ENCODE results near the gene FGF11.

Gene FGF11

DNA sequence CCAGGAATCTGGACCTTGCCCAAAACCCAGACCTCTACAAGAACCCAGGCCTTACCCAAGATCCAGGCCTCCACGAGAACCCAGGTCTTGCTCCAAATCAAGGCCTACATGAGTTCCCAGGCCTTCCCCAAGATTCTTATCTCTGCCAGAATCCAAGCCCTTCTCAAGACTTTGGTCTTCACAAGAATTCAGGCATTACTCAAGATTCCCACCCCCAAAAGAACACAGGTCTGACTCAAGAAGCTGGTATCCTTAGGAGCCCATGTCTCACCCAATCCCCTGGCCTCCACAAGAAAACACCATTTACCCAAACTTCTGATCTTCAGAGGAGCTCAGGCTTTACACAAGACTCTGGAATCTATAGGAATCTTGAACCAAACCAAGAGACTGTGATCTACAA lies 8.1 kb upstream of the FGF11 start:
- DNase-seq (ENCODE audit: low read depth), result no peak

DNA sequence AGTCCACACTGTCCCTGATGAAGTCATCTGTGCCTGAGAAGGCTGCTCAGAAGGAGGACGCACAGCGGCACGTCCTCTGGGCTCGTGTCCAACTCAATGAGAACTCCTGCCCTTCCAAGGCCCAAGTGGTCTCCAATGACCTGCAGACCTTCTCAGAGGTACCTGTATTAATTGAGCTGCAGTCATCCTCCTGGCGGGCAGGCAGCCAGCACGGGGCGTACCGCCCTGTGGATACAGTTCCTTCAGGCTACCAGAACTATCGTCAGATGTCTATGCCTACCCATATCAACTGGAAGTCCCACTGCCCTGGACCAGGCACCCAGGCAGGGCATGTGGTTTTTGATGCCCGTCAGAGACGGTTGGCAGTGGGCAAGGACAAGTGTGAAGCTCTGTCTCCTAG lies 7.0 kb upstream of the FGF11 start:
- no peak for DNase-seq (ENCODE audit: low read depth)

DNA sequence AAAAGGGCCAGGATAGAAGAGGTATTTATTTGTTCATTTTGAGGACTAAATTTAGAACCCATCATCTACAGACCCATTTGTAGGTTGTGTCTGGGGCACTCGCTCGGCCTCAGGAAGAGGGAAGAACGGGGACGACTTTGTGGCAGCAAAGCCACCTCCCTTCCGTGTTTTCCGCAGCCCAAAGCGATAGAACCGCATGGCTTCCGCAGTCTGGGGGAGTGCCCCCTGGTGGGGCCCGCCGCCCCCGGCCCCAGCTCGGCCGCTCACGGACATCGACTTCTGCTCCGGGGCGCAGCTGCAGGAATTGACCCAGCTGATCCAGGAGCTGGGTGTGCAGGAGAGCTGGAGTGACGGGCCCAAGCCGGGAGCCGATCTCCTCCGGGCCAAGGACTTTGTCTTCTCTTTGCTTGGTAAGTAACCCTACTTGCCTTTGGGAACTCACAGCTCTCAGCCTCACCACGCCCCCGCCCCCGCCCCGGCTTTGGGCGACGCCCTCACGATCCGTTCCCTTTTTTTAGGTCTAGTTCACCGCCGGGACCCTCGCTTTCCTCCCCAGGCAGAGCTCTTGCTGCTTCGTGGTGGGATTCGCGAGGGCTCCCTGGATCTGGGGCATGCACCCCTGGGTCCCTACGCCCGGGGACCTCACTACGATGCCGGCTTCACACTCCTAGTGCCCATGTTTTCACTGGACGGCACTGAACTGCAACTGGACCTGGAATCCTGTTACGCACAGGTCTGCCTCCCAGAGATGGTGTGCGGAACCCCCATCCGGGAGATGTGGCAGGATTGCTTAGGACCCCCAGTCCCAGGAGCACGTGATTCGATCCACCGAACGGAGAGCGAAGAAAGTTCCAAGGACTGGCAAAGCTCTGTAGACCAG lies 3.4 kb upstream of the FGF11 start:
- DNase-seq (ENCODE audit: low read depth), result peak; percentile 27

DNA sequence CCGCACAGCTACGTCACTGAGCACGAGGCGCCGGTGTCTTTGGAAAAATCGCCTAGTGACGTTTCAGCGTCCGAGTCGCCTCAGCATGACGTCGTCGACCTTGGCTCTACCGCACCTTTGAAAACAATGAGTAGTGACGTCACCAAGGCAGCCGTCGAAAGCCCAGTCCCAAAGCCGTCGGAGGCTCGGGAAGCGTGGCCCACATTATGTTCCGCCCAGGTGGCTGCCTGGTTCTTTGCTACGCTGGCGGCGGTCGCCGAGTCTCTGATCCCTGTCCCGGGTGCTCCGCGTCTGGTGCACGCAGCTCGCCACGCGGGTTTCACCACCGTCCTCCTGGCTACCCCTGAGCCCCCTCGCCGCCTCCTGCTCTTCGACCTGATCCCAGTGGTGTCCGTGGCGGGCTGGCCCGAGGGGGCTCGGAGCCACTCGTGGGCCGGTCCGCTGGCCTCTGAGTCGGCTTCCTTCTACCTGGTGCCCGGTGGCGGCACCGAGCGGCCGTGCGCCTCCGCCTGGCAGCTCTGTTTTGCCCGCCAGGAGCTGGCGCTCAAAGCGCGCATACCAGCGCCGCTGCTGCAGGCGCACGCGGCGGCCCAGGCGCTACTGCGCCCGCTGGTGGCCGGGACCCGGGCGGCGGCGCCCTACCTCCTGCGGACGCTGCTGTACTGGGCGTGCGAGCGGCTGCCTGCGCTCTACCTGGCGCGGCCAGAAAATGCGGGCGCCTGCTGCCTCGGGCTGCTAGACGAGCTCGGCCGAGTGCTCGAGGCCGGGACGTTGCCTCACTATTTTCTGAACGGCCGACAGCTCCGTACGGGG lies 2.5 kb upstream of the FGF11 start:
- peak; percentile 54 for DNase-seq (ENCODE audit: low read depth)

DNA sequence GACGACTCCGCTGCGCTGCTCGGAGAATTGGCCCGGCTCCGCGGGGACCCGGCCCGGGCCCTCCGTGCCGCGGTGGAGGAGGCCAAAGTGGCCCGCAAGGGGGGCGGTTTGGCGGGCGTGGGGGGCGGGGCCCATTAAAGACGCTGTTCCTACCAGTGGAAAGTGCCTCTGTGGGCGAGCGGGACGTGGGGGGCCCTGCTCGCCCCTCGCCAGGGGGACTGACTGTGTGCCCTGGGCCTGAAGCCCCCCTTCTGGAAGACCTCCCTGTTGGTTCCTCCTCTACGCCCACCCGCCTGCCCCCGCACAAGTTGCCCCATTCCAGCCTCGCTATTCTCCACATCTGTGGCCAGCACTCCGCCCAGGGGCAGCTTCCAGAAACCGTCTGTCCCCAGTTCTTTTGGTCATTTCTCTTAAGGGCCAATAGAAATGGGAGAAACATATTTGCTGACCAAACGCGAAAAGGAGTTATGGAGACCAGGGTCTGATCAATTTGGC lies 1.9 kb upstream of the FGF11 start:
- DNase-seq (ENCODE audit: low read depth), result no peak

DNA sequence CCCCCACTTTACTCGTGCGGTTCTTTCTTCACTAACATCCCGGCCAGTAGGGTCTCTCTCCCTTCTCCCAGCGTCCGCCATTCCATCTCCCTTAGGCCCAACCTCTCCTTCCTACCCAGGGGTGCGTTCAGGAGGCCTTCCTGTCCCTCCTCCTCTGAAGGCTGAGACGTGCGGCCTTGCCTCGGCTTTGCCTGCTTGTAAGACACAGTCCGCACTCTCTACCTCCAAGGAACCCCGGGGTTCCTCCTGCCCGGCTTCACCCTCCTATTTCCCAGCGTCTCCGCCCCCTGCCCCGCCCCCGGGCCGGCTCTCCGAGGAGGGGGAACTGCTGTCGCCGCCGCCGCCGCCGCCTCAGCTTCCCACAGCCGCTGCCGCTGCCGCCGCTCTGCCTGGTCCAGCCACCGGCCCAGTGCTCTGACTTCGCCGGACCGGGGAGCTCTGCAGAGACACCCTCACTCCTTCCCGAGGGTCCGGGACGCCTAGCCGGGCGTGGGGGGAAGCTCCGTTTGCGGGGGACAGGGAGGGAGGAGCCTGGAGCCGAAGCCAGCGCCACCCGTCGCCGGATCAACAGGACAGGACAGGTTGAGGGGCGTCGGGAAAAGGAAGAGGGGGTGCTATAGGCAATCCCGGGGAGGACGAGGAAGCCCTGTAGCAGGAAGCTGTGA lies 1.2 kb upstream of the FGF11 start:
- no peak for DNase-seq (ENCODE audit: low read depth)

DNA sequence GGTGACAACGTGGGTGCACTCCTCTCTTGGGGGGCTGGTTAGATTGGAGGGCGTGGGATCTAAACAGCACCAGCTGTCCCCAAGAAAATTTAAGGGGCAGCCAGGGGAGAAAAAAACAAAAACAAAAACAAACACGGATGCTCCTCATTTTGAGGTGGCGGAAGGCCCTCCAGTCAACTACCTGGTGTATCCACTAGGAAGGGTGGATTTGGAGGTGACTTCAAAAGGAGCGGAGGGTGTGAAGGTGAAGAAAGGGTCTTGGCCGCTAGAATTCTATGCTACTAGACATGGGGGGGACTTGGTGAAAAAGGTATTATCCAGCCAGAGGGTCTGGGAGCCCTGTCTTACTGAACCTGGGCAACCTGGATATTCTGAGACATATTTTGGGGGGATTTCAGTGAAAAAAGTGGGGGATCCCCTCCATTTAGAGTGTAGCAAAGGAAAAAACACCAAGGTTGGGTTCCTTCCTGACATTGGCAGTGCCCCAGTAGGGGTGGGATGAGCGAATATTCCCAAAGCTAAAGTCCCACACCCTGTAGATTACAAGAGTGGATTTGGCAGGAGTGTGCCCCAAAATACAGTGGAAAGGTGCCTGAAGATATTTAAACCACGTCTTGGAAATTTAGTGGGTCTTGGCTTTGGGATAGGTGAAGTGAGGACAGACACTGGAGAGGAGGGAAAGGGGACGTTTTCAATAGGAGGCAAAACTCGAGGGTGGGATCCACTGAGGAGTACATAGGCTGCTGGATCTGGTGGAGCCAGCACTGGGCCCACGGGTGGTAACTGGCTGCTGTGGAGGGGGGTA lies 454 bp upstream of the FGF11 start:
- no peak for DNase-seq (ENCODE audit: low read depth)

DNA sequence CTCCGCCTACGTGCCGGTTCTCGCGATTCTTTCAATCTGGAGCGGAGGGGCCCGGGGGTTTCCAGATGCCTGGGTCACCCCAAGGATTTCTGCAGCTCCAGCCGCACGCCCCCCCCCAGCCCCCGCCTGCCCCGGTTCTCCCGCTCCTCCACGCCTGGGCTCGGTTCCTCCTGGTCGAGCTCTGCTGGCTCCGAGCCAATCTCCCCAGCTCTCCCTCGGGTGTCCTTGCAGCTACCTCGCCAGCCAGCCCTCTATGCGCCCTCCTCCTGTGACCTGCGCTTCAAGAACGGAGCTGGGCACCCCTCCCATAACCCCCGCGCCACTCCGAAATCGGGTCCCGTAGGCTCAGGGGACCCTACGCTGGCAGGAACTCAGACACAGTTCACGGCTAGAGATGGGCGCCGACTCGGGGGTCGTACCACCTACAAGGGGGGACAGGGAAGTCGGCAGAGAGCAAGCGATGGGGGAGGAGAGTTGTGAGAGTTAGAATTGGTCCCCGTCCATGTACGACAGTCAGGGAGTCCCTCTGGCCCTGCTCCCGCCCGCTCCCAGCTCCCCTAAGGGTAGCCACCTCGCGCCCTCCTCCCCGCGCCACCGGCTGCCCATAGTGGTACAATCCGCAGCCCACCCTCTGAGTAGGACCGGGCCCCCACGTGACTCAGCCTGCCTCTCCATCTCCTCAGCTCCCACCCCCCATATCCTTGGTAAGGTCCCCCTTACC lies 961 bp downstream of the FGF11 start:
- no peak for DNase-seq (ENCODE audit: low read depth)

DNA sequence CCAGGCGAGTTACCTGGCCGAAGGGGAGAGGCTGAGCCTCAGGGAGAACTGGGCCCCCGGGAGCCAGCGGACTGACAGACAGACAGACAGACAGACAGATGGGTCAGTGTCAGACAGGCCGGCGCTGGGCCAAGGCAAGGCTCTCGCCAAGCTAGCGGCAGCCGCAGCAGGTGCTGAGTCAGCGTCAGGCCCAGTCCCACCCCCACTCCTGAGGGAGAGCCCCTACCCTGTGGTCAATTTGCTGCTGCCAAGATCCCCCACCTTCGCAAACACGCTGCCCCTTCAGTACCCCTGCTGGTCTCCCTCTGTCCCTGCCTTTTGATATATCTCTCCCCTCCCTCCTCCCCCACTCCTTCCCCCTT lies 1.5 kb downstream of the FGF11 start:
- no peak for DNase-seq (ENCODE audit: low read depth)

DNA sequence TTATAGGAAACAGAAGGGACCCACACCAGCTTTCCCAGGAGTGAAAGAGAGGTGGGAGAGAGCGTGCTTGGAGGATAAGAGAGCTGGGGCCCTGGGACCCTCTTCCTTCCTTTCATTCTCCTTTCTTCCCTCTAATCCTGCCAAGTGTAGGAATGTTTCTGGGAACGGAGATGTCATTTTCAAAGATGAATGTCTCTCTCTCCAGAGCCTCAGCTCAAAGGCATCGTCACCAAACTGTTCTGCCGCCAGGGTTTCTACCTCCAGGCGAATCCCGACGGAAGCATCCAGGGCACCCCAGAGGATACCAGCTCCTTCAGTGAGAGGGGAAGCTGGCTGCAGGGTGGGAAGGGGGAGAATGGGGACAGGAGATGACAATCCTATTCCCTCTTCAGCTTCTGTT lies 2.0 kb downstream of the FGF11 start:
- DNase-seq (ENCODE audit: low read depth), result no peak

DNA sequence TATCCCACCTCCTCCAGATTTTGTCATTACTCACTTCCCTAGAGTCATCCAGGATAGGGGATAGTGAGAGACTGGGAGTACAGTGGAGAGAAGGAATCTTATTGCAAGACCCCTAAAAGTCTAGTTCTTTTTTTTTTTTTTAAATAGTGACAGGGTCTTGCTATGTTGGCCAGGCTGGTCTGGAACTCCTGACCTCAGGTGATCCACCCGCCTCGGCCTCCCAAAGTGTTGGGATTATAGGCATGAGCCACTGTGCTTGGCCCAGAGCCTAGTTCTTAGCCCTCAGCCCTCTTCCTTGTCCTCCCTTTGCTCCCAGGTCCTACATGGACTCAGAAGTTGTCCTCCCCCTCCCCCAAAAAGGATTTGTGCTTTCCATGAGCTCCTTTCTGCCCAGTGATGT lies 2.8 kb downstream of the FGF11 start:
- DNase-seq (ENCODE audit: low read depth), result no peak

DNA sequence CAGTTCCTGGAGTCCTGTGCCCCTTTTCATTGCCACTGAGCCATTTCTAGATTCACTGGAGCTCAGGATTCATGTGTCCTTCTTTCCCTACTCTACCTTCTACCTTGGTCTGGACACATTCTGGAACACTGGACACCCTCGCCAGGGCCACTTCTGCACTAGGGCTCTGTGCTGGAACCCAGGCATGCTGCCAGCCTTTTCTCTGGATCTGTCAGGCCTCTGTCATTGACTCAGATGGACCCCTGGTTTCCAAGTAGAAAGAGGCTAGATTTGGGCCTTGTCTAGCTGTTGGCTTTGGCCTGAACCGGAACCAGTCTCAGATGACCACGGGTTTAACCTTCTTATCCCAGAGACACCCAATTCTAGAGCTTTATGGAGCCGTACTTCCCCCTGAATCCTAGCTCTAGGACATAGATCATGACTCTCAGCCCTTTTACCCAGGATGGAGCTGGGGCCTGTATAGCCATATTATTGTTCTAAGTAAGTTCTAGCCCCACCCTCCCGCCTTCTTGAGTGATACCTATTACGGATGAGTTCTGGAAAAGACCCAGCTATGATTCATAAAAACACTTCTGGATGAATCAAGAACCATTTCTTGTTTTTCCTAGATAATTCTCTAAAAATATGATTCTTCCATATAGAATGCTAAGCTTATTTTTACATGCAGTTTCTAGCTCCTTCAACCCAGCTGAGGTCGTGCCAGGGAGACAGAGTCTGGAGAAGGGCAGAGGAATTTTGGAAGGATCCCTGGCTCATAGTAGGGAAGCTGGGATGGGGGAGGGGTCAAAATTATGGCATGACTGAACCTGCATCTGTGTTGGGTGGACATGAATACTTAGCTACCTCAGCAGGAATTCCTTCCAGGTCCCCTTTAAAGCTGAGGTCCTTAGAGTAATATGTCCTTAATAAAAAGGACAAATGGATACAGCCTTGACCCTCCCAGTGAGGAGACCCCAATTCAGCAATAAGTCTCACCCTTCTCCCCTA lies 4.5 kb downstream of the FGF11 start:
- DNase-seq (ENCODE audit: low read depth), result no peak

DNA sequence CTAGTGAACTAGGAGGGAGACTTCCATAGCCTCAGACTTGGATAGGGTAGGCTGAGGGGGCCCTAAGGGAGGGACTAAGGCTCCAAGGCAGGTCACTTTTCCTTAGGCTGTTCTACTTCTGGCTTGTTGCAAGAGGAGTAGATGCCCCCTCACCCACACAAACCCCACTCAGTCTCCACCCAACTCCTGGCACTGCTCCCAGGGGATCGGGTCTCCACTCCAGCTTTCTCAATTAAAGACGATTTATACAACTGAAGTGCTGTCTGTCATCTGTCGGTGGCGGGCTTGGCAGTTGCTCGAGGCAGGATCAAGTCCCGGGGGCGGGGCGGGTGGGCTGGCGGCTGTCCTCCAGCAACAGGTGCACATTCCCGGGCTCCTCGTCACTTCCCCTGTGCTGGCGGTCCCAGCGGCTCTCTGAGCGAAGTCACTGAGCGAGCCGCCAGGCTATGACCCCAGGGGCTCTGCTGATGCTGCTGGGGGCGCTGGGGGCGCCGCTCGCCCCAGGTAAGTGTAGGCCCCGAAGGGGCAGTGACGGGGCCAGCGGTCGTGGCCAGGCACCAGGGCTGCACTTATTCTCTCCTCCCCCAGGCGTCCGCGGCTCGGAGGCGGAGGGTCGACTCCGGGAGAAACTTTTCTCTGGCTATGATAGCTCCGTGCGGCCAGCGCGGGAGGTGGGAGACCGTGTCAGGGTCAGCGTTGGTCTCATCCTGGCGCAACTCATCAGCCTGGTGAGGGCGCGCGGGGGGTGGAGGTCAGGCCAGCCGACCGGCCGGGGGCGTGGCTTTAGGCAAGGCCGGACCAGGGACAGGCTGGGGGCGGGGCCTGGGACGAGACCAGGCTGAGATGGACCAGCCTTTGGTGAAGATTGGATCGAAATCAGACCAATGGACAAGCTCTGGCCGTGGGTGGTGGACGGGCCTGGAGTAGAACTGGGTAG lies 5.6 kb downstream of the FGF11 start, which contains the start of gene CHRNB1:
Gene CHRNB1, plus strand, starts transcription at position 380 of the 937 bp plus-strand sequence. Its CDS starts 67 bp downstream, at position 447.
- no peak for DNase-seq (ENCODE audit: low read depth)

DNA sequence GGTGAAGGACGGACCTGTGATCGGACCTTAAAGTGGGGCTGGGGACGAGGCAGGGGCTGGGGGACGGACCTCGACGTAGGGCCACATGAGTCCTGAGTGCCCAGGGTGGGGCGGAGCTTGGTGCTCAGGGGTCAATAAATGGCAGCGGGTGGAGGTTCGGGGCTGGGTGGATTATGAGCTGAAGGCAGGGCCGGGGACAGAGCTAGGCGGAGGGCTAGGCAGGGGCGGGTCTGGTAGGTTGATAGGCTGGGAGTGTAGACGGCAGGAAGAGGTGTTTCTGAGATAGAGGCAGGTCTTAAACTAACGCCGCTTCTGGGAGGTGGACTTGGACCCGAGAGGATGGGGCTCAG lies 6.3 kb downstream of the FGF11 start:
- DNase-seq (ENCODE audit: low read depth), result no peak

DNA sequence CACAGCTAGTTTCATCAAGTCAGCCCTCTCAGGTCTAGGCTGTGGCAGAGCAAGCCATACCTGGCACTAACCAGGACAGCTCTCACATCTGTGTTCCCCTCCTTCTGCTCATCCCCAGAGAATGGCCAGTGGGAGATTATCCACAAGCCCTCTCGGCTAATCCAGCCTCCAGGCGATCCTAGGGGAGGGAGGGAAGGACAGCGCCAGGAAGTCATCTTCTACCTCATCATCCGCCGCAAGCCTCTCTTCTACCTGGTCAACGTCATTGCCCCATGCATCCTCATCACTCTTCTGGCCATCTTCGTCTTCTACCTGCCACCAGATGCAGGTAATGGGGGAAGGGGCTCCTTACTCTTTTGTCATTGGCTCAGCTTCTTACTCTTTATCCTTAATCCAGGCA lies 9.1 kb downstream of the FGF11 start:
- no peak for DNase-seq (ENCODE audit: low read depth)

DNA sequence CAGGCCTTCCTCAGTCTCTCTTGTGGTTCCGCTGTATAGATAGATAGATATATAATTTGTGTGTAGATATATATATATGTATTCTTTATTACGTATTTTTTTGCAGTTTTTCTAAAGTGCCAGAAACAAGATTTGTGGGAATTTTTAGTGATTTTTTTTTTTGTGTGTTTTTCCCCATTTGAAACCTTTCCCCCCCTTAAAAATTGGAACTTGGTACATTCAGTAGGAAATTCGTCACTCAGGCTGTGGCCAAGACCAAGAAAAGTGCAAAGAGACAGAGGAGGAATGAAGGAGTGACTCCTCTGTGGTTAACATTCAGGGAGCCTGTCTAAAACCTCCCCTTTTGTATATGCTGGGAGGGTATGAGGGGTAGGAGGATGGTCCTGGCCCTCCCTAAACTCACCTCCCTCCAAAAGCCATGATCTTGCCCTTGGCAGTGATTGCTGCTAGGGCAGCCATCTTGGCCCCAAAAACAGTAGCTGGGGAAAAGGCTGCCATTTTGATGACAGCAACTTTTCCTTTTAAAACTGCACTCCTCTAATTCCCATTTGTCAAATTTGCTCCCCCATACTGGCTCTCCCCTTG lies 20.7 kb downstream of the FGF11 start:
- no peak for DNase-seq (ENCODE audit: low read depth)

DNA sequence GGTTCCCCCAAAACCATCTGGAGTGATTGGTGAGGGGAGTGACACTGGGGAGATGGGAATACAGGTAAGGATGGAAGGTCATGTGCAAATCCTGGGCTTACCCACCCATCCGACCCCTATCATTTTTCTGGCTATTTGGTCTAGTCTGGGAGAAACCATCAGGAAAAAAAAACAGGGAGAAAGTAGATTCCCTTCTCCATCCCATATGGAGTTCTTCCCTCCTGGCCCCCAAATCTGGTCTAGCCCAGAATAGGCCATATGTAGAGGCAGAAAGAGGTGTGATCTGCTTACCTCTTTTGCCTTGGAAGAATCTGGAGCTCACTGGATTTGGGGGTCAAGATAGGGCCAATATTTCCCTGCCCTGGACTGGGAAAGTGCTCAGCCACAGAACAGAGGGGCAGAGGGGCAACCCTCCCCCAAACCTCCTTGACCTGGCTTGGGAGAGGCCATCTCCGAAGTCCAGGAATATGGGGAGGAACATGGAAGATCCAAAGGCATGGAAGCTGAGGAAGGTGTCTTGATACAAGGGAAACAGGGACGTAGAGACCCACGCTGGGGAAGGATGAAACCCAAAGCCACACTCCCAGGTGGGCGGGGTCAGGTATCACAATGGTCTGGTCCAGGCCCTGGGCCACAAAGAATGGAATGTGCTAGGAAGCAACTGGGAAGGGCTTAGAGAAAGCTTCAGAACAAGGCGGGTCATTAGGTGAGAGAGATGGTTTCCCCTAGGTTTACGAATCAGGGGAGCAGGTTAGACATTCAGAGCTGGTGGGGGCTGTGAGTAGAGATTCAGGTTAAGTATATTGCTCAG lies 21.7 kb downstream of the FGF11 start:
- no peak for DNase-seq (ENCODE audit: low read depth)
